DMS53 treated with DMSO at 0.1 percent for 48 hours (cell line): ENCODE results near the gene CCDC12.

Source experiments
- DNase-seq: peaks from one replicate; lab custom pipeline; 2025; ENCODE audit not compliant: unreplicated experiment; lab: John Stamatoyannopoulos, UW

The CCDC12 gene

DNA sequence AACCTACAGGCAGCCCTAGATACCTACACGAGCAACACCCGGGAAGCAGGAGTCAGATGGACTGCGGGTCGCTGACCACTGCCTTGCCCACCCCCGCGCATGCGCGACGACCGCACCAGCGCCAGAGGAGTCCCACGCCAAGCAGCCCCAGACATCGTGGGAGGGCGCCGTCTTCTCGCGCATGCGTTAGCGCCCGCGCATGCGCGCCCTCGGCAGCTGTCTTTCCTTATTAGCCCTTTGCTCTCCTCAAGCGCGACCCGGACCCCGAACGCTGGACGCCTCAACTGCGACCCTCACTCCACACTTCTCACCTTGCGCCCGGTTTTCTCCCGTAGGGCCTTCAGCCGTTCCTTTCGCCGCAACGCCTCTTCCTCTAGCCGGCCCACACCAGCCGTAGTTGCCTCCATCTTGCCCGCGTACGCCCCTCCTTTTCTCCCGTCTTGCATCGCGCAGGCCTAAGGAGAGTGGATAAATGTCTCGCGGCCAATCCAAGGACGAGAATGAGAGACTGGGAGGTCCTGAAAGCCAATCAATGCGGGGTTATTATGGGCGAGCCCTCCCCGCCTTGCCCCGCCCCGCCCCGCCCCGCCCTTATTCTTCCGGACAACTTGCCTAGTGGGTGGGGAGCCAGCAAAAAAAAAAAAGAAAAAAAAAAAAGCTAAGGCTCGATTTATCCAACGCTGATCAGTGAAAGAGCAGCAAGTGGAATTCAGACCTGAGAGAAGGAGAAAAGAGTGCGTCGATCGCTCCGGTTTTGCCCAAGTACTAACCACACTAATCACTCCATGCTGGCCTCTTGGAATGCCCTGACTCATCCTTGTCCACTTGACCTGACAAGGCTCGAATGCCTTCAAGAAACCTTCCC, at the start of gene CCDC12:
CCDC12 (minus strand) TSS at position 420 of the 865 bp plus-strand sequence; CDS start at position 407, 13 bp downstream.
- peak; percentile 69 for DNase-seq

DNA sequence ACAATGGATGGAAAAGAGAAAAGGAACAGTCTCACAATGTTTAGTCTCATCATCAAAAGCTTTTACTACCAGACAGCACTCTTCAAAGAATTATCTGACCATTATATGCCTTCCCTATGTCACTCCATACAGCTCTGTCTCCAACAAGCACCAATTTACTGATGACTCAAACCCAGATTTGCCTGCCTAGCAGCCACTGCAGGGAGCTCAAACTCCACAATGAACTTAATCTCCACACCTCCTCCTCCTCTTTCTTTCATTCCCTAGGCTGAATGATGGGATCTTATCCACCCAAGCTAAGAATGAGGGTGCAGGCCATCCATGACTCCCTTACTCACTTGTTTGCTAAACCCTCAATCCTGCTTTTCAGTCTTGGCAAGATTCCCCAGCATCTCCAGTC, 48.4 kb upstream of the CCDC12 start:
- DNase-seq = no peak

DNA sequence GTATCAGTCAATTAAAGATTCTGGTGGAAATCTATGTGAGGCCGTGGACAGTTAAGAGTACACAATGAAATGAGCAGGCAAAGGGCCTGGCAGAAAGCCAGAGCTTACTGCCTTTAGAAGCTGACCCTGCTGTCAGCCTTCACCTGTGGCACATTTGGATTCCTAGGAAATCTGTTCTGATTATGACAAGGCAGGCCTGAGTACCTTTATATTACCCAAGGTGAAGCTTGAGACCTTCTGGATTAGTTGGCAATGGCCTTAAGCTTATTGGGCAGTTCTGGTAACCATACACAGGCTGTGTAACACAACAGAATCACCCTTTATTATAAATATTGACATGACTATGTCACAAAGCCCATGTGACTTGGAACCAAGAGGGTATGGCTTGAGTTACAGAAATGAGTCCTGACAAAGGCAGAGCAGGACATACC, 46.1 kb upstream of the CCDC12 start:
- DNase-seq = no peak

DNA sequence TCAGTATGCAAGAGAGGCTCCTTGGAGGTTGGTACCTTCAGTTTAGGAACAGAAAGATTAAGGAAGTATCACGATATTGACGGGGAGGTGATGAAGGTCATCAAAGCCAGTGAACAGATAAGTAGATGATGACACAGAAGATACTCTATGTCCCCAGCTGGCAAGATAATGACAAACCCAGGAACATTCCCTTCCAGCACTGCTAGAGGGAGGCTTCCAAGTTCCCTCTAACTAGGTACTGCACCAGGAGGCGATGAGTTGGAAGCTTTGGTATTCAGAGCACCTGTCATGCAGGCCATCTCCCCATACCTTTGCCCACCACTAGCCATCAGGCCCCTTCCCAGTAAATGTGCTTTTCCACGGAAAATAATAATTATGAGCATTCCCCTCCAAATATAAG, 43.8 kb upstream of the CCDC12 start:
- DNase-seq = no peak

DNA sequence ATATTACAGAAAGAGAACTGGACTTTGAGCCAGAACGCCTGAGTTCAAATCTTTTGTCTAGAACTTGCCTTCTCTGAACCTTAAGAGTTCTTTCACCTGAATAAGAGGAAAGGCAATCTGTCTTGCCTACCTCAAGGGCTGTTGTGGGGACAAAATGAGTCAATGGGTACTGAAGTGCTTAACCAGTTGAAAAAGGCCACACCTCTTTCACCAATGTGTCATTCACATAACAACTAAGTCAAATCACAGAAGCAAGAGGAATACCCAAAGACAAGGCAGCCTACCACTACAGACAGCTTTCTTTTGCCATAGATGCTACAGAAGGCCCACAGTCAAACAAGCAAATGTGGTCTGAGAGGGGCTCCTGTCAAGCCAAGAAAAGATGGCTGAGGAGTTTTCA, 42.7 kb upstream of the CCDC12 start:
- no peak for DNase-seq

DNA sequence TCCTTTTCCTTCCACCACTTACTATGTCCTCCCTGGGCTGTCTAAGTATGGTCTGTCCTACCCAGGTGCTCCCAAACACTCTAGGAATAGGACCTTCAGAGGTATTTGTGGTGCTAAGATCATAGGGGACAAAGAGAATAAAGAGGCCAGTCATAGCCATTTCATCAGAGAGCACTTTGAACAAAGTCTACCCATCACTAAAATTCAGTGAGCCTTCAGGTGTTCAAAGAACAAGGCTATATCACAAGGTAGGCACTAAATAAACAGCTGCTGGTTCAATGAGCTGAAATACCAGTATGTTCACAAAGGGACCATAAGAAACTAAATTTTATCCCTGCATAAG, 41.7 kb upstream of the CCDC12 start:
- DNase-seq = no peak

DNA sequence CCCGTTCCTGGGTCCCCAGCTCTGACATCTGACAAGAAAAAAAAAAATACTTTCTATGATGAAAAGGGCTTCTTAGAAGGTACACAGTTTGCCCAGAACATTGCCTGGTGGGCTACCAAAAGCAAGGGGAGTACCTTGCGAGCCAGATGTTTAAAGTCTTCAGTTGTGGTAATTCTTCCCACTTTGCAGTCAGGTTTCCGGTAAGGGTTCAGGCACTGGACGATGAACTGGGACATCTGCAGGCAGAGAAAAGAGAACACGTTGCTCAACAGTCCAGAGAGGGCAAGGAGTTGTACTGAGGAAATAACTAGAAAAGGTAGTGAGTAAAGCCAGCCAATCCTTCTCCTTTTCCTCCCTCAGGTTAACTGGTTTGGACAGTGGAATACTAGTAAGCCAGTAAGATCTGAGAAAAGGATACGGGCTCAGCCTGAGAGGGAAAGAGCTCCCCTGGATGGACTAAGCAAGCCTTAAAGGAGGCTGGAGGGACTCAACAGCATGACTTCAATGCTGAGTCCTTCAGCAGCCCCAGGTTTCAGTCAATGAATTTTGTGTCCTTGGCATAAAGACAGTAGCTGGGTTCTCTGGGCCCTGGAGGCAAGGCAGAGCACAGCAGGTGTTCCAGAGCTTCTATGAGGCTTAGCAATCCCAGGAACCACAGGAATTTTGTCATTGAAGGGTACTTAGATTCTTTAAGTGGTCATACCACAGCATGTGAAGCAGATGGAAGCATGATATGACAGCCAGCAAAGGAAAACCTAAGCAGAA, 41.1 kb upstream of the CCDC12 start:
- no peak for DNase-seq

DNA sequence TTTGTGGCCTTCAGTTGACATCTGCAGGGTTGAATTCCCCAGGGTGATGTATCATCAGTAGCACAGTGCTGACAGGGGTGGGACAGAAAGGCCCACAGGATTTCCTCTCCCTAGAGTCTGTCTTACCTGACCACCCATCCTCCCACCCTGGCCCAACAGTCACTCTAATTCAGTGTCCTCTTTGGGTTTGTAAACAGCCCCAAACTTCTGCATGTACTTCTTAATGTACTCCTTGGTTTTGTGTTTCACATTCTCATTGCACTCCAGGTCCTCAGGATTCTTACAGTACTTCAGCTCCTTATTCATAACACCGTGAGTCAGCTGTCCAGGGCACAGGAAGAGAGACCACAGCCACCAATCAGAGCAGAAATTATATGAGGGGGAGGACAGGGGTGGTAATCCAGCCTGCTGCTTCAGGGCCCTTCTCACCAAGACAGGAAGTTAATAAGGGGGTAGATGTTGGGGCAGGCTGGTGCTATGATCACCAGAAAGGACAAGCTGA, 40.4 kb upstream of the CCDC12 start:
- no peak for DNase-seq

DNA sequence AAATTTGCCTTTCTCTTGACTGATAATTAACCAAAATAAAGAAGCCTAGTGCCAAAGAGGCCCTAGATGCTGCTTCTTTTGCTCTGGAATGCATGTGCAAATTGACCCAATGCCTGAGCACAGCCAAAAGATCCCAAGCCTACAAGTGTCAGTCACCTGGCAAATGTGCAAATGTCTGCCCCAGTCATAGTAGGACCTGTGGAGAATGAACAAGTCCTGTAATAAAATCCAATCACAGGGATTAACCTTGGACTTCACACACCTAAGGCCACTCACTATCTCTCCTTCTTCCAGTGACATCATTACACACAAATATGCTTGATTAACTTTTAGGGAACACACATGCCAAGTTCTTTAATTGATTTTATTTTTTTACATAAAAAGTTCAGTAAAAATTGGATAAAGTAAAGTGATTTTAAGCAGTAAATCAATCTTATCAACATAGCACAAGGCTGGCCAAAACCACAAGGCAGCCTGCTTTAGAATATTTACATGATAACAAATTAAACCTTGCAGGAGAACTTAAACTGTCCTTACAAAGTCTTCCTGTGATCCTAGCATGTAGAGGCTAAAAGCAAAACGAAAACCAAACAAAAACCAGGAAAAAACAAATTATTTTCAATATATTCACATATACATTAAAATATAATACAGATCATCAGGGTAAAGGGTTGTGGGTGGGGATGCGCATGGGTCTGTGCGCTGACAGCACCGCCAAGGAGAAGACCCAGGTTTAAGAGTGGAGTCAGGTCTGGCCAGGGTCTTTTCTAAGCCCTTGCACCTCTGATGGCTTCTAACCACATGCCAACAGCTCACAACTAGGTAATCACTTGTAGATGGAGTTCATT, 39.8 kb upstream of the CCDC12 start:
- no peak for DNase-seq

DNA sequence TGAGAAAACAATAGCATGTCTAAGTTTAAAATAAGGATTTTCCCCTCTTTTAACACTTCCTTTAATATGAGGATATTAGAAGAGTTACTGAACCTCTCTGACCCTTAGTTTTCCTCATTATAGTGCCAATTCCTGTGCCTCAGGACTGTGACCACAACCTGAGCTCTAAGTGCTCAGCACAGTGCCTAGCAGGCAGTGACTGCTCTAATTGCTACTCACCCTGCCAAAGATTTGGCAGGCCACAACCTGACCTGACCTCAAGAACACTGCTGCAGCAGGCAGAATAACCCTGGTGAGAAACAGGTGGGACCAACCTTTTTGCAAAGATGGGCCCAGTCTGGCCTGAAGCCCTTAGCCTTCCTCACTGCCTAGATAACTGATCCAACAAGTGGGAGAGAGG, 38.6 kb upstream of the CCDC12 start:
- no peak for DNase-seq

DNA sequence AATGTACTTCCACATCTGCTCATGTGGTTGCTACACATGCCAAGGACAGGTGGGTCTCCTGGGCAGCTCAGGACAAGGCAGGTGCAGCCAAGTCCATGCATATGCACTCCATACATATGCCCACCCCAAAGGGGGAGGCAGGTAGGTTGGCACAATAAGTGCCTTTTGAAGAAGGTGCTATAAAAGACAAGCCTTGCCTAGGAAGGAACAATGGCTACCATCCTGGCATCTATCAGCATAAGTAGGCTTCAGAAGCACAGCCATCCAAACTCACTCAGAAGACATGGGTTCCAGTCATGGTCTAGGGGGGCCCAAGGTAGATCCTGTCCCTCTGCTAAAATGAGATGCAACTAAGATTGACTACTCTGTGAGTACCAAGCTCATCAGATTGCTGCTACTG, 37.5 kb upstream of the CCDC12 start:
- DNase-seq = no peak

DNA sequence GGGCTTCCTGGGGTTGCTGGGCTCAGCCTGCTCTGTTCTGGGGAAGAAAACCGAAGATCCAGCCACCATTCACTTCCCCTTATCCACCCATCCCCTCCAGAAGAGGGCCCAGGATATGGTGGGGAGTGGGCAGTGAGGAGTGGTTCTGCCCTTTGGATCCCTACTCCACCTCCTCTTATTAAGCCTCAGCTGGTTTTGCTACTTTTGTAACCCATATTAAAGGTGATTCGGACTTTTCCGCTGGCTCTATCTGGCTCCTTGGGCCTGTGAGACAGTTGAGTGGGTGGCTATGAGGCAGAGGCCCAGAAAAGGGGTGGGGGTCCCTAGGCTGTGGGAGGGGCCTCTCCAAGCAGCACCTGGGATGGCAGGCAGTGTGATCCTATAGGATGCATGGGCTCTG, 36.7 kb upstream of the CCDC12 start:
- no peak for DNase-seq

DNA sequence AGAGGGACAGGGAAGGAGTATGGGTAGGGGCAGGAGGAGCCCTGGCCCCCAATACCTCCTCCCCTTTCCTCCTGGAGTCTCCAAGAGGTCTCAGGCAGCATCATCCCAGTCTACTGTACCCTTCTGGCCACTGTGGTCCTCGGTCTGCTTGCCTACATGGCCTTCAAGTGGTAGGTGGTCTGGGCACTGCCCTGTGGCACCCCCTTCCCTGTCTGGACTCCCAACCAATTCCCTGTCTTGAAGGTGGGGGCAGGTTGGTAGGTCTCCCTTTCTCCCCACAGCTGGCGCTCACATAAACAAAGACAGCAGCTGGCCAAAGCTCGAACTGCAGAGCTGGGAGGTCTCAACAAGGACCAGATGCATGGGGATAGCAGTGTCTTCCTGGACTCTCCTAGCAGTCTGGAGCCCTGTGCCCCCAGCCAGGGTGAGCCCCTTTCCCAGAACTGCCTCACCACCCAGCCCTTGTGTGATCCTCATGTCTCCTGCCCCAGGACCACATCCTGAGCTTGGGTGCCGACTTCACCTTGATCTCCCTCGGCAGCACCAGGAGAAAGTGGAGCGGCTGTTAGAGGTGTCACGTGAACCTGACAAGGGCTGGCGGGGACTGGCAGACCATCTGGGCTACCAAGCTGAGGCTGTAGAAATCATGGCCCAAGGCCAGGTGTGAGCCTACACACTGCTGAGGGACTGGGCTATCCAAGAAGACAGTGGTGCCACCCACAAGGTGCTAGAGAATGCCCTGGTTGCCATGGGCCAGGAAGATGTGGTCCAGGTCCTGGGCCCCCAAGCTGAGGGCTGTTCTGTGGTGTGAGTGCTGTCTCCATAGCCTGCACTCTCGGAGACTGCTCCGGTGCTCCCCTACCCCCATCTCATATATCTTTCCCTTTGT, 36.0 kb upstream of the CCDC12 start:
- no peak for DNase-seq

DNA sequence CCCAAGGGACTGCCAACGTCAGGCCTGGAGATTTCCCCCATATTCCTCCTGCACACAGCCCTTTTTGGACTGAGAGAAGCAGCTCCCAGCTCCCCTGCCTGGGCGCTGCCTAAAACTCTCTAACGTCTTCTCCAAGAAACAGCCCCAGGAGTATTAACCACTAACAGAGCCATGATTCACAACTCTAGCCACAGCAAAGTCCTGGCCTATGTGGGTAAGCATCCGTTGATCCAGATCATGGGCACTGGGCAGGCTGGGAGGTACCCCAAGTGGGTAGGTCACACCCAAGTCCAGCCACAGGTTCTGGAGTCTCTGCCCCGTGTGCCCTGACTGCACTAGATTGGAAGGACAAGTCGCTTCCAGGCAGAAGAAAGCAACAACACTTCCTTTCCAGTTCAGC, 34.8 kb upstream of the CCDC12 start:
- no peak for DNase-seq

DNA sequence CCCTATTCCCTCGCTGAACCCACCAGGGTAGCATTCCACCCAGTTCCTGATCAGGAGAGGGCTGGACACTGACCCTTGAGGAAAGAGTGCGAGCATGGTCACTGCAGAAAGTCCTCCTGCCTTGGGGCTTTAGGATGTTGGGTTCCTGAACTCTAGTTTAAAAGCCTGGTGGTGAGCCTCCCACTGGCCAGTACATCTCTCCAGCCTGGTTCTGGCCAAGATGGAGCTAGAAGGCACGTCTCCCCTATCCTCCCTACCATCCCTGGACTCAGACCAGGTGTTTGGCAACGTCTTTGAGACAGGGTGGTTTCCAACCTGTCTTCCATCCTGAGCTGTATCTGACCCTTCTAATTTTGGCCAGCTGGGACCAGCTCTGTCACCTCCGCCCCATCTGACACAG, 34.4 kb upstream of the CCDC12 start:
- no peak for DNase-seq

DNA sequence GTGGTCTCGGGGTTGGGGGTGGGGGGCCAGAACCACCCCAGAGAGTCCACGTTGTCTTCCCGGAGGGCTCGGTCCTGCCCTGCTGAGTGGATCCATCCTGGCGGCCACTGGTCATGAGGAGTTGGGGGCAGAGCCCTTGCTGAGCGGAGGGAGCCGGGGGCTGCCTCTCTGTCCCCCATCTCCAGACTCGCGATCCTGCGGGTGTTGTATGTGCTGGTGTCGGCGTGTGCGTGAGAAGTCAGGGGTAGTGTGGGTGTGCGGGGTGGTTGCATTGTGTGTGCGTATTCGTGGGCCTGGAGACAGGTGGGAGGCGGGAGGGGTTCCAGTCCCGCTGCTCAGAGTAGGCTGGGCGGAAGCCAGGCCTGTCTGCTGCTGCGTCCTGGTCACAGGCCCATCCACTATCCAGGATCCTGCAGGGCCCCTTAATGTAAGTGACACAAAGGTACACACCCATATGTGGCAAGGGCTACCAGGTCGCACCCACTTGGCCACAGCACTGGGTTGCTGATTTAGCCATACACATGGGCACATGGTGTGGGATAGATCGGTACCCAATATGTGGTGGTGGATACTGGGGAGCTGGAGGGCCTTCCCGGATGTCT, 33.7 kb upstream of the CCDC12 start:
- DNase-seq = no peak

DNA sequence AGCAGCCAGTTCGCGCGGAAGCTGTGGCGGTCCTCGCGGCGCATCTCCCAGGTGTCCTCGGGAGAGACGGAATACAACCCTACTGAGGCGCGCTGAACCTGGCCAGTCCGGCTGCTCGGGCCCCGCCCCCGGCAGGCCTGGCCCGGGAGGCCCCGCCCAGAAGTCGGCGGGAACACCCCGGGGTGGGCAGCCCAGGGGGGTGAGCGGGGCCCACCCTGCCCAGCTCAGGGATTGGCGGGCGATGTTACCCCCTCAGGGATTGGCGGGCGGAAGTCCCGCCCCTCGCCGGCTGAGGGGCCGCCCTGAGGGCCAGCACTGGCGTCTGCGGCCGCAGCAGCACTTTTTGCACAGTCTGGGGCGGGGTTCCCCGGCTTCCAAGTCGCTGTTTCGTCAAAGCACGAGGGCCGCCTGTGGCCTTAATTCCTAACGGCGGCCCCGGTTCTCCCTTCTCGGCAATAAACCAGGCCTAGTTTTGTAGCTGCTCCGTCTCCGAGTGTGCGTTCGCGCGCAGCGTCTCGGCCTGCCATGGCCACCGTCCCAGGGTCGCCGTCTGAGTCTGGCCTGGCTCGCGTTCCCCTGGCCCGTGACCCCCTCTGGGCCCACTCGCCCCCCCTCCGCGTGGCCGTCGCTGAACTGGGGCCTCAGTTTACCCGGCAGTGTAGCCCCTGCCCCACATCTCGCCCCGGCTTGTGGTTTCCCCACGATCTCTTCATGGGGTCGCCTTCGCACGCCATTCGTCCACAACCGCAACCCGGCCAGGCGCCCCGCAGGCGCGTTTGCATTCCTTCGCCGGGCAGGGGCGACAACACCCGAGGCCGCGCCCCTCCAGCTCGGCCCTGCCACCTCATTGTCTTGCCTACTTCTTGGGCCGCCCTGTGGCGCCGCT, 32.9 kb upstream of the CCDC12 start:
- DNase-seq = no peak

DNA sequence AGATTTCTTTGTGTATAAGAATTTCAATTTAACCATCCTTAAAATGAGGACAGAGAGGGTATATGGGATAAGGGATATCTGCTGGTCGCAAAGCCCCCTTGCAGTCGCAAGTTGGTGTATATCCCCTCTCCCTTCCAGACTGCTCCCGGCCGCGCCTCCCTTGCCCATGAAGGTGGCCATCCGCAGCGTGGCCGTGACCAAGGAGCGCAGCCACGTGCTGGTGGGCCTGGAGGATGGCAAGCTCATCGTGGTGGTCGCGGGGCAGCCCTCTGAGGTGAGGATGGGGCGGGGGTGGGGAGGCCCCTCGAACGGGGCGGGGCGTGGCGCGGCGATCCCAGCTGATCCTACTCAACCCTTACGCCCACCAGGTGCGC, 32.3 kb upstream of the CCDC12 start:
- no peak for DNase-seq

DNA sequence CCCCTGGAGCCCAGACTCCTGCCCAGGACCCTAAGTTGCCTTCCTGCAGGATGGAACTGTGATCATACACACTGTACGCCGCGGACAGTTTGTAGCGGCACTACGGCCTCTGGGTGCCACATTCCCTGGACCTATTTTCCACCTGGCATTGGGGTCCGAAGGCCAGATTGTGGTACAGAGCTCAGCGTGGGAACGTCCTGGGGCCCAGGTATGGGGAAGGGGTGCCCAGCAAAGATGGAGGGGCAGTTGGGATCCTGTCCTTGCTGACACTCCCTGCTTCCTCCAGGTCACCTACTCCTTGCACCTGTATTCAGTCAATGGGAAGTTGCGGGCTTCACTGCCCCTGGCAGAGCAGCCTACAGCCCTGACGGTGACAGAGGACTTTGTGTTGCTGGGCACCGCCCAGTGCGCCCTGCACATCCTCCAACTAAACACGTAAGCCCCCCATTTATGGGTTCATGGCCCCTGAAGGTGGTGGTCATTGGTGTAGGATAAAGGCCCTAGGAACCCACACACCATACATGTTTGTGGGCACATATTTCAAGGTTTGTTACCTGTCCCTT, 31.8 kb upstream of the CCDC12 start:
- DNase-seq = no peak
